ENCODE measurements around the gene SNAPIN.
A peak's percentile ranks its signal among the peaks of the same experiment; 100 is the strongest.

Gene SNAPIN

GRCh38 chr1:153658400-153659174 lies at the start of gene SNAPIN:
Gene SNAPIN, plus strand, starts transcription at chr1:153658703. Its CDS starts 41 bp downstream, at chr1:153658744.
- peak; percentile 90 for DNase-seq (ENCODE audit: low read depth)

GRCh38 chr1:153608742-153609584 lies 49.5 kb upstream of the SNAPIN start:
- peak; percentile 100 for DNase-seq (ENCODE audit: low read depth)

GRCh38 chr1:153609585-153609907 lies 49.0 kb upstream of the SNAPIN start:
- no peak for DNase-seq (ENCODE audit: low read depth)

GRCh38 chr1:153610334-153610733 lies 48.2 kb upstream of the SNAPIN start:
- DNase-seq (ENCODE audit: low read depth) = peak; percentile 92

GRCh38 chr1:153610811-153611301 lies 47.6 kb upstream of the SNAPIN start:
- peak; percentile 71 for DNase-seq (ENCODE audit: low read depth)

GRCh38 chr1:153611356-153611755 lies 47.1 kb upstream of the SNAPIN start:
- DNase-seq (ENCODE audit: low read depth) = peak; percentile 46

GRCh38 chr1:153612111-153612754 lies 46.3 kb upstream of the SNAPIN start:
- DNase-seq (ENCODE audit: low read depth) = peak; percentile 31

GRCh38 chr1:153612755-153613331 lies 45.7 kb upstream of the SNAPIN start, which contains the start of gene S100A16:
Gene S100A16, minus strand, starts transcription at chr1:153613137. Its CDS starts 4,986 bp downstream, at chr1:153608151.
- peak; percentile 77 for DNase-seq (ENCODE audit: low read depth)

- no peak for DNase-seq (ENCODE audit: low read depth)
Observed at GRCh38 chr1:153613406-153613805, 45.1 kb upstream of the SNAPIN start.

- DNase-seq (ENCODE audit: low read depth) = no peak
Observed at GRCh38 chr1:153614189-153614900, 44.2 kb upstream of the SNAPIN start.

GRCh38 chr1:153614906-153615305 lies 43.6 kb upstream of the SNAPIN start:
- DNase-seq (ENCODE audit: low read depth) = no peak

GRCh38 chr1:153615406-153615805 lies 43.1 kb upstream of the SNAPIN start:
- no peak for DNase-seq (ENCODE audit: low read depth)

GRCh38 chr1:153616144-153616916 lies 42.2 kb upstream of the SNAPIN start, which contains the start of gene S100A14:
Gene S100A14, minus strand, starts transcription at chr1:153616325. Its CDS starts 467 bp downstream, at chr1:153615858.
- DNase-seq (ENCODE audit: low read depth) = no peak

- DNase-seq (ENCODE audit: low read depth) = no peak
Observed at GRCh38 chr1:153616917-153617311, 41.6 kb upstream of the SNAPIN start.

GRCh38 chr1:153617663-153618062 lies 40.8 kb upstream of the SNAPIN start:
- peak; percentile 89 for DNase-seq (ENCODE audit: low read depth)

GRCh38 chr1:153619171-153619570 lies 39.3 kb upstream of the SNAPIN start:
- no peak for DNase-seq (ENCODE audit: low read depth)

GRCh38 chr1:153623101-153623500 lies 35.4 kb upstream of the SNAPIN start:
- no peak for DNase-seq (ENCODE audit: low read depth)

GRCh38 chr1:153624965-153625611 lies 33.4 kb upstream of the SNAPIN start:
- no peak for DNase-seq (ENCODE audit: low read depth)

GRCh38 chr1:153626477-153626903 lies 32.0 kb upstream of the SNAPIN start:
- no peak for DNase-seq (ENCODE audit: low read depth)
